Measurements from ENCODE around the gene HPCAL4.

Gene HPCAL4

DNA sequence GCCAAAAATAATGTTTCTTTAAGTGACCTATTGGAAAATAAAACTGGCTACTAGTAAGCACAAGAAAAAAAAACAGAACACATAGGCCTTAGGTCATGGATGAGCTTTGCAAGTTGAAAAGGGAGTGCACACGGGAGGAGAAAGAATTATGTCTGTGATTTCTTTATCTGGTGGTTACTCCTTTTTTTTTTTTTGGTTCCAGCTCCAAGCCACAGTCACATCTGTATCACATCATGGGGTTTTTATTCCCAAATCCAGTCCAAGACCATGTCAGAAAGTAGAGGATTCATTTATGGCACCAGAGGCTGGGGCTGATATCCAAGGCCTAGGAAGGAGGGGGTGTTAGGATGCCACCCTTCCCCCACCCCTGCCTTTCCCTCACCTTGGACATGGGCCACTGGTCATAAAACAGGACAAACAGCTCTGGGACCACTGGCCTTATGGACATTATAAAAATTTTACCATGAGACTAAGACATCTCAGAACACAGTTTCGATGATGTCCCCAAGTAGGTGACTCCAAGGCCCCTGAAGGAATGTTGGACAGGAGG lies 41.5 kb downstream of the HPCAL4 start:
- DNase-seq (ENCODE audit: low read depth): no peak

DNA sequence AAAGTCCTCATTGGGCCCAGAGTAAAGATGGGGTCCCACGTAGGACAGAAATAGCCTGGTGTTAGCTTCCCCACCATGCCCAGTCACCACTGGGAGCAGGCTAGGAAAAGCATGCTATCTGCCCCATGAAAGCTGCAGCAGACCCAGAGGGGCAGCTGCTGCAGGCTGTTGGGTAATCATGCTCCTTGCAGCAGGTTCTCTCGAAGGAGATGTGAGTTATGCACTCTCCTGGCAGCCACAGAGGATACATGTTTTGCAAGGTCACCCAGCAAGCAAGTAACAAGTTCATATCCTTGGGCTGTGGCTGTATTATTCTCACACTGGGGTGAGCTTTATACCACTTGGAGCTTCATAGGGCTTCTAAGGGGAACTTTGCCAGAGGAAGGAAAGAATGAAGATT lies 42.7 kb downstream of the HPCAL4 start:
- DNase-seq (ENCODE audit: low read depth): no peak

DNA sequence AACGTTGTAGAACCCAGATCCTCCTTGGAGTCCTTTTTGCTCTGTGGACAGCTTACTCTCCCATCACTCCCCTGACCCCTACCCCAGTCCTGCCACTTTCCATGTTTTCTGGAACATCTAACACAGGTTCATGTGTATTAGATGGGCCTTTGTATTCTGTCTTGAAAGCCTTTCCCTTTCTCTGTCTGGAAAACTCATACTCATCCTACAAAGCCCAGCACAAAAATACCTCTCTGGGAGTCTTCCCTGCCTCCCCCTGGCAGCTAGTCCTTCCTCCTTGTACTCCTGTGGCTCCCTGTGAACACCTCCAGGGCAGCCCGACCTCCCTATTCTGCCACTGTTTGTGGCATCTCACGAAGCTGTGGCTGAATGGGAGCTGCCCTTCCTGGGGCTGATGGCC lies 44.0 kb downstream of the HPCAL4 start:
- DNase-seq (ENCODE audit: low read depth): no peak

DNA sequence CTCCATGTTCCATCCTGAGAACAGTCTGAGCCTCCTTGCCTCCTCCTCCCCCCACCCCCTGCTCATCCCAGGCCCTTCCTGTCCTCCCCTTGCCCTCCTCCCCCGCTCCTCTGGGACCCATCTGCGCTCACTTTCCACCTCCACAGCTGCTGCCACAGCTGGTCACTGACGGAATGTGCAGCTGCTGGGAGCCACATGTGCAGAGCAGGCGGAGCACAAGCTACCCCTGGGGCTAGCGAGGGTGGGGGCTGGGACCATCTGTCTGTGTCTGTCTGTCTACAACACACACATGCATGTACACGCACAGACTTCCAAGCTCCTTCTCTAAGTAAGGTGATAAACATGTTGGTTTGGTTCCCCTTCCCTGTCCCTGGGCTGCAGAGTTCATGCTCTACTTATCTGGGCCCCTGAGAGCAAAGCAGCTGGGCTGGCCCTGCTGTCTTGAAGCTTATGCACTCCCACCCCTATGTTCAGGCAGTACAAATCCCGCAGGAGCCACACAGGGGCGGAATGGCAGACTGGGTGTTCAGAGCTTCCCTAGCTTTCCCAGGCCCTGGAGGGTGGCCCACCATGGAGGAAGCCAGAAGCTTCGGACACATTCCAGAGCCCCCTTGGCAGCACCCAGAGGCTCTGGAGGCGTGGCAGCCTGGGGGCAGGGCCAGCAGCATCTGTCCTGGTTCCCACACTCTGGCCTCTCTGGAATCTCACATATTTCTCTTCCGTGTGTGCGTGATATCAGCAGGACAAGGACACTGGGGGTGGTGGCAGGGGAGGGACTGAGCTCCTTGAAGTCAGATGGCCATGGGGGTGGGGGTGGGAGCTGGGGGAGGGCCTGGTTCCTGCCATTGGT lies 44.8 kb downstream of the HPCAL4 start:
- DNase-seq (ENCODE audit: low read depth): no peak

DNA sequence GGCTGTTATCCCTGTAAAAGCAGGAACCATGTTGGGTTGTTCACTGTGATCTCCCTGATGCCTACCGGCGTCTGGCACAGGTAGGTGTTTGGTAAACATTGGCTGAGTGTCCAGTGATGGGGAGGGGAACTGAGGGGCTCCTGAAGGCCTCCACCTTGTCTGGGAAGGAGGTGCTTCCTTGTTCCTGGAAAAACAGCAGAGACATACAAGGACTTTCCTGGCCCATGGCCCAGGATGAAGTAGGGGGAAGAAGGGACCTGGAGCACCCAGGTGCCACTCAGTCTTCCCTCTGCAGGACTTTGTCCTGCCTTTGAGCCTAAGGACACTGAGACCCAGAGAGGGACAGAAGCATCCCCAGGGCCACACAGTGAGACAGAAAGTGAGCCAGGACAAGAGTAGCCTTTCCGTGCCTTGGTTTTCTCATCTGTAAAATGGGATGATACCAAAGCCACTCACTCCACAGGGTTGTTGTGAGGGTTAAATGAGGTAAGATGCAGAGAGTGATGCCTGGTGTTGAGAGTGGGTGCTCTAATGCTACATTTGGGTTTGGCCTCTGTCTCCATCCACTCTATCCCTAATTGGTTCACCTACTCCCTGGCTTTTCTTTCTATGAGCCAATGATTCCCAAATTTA lies 45.7 kb downstream of the HPCAL4 start:
- no peak for DNase-seq (ENCODE audit: low read depth)

DNA sequence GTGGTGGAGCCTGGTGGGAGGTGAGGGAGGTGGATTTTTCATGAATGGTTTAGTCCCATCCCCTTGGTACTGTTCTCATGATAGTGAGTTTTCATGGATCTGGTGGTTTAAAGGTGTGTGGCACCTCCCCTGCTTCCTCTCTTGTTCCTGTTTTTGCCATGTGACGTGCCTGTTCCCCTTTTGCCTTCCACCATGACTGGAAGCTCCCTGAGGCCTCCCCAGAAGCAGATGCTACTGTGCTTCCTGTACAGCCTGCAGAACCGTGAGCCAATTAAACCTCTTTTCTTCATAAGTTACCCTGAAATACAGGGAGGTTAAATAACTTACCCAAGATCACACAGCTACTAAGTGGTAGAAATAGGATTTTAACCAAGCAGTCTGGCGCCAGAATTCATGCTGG lies 47.5 kb downstream of the HPCAL4 start:
- no peak for DNase-seq (ENCODE audit: low read depth)

DNA sequence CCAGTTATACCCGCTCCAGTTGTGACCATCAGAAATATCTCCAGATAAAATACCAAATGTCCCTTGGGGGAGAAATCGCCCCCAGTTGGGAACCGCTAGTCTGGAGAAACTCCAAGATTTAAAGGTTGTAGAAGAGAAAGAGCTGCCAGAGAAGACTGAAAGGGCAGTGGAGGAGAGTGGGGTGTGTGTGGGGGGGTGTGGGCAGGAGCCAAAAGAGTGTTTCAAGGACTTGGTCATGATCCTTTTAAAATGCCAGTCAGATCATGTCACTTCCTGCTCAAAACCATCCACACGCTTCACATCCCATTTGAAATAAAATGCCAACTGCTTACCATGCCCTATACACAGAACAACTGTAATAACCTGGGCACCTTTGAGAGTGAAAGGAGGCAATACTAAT lies 48.4 kb downstream of the HPCAL4 start:
- DNase-seq (ENCODE audit: low read depth): no peak

DNA sequence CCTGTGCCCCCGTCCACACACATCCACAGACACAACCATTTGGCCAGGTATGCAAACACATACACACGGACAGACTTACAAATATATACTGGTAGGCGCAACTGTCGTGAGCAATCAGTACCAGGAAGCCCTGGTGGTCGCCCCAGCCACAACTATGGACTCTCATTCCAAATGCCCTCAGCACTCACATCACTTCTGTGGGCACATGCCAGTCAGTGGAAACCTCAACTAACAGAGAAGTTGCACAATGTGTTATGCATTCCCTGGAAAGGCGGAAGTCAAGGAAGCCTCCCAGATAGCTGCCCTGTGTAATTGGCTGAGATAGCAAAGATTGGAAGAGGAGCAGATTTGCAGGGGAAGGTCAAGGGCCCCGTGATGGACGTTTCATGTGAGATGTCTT lies 50.4 kb downstream of the HPCAL4 start:
- no peak for DNase-seq (ENCODE audit: low read depth)

DNA sequence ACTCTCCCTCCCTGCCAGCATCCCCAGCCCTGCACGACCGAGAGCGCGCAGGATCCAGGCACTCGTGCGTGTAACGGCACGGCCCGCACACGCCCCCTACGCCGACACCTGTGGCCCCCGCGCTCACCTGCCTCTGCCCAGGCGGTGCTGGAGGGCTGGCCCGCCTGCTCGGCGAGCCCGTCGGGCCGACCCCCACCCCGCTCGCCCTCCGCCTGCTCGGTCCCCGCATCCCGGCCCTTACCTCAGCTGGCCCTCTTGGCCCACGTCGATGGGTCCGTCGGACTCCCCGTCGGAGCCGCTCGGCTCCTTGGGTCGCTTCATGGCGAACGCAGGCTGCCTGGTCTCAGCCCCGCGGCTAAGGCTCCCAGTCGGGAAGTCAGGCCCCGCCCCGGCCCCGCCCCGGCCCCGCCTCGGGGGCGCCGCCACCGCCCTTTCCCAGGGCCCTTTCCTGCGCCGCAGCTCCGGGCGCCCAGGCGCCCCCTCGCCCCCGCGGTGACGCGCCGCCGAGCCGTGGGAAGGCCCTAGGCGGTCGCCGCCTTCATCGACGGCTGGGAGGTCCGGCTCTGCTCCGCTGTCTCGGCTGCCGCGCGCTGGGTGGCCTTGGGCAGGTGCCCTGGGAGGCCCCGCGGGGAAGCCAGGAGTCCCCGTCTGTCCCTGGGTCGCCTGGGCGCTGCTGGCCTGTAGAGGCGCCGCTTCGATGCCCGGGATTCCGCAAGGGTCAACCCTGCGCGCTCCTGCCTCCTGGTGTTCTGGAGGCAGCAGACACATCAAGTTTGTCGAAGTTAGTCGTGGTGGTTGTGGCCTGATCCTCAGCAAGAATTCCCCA lies 51.7 kb downstream of the HPCAL4 start, which contains the start of gene HEYL:
Gene HEYL (minus strand): TSS at position 339 of the 826 bp plus-strand sequence. CDS start 18 bp downstream, at position 321.
- DNase-seq (ENCODE audit: low read depth): peak; percentile 64

DNA sequence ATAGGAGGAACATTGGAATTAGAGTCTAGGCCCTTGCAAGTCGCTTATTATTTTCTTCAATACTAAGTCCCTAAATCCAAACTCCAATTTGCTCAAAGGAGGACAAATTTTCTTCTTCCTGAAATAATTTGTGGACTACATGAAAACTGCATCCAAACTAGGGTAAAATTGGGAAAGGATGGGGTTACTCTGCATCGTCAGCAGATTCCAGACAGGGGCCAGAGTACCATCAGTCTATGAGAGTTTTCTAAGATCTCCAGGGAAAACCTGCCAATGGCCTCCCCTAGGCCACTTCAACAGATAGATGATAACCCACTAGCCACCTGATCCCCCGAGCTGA lies 52.3 kb downstream of the HPCAL4 start:
- DNase-seq (ENCODE audit: low read depth): no peak

DNA sequence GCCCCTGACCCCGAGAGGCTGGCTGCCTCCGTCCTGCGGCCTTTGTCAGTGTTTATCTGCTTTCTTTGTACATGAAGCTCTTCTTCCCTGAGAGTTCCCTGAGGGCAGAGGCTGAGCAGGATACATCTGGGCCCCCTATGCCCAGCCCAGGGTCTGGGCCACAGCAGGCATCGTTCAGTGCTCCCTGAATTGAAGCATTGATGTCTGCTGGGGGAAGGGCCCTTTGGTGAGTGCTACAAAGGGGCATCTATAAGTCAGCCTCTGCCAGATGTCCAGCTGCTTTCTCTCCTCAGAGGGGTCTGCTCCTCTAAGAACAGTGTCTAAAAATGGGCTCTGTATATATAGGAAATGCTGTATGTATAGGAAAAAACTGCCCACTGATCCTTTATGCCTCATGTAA lies 53.9 kb downstream of the HPCAL4 start:
- DNase-seq (ENCODE audit: low read depth): no peak

DNA sequence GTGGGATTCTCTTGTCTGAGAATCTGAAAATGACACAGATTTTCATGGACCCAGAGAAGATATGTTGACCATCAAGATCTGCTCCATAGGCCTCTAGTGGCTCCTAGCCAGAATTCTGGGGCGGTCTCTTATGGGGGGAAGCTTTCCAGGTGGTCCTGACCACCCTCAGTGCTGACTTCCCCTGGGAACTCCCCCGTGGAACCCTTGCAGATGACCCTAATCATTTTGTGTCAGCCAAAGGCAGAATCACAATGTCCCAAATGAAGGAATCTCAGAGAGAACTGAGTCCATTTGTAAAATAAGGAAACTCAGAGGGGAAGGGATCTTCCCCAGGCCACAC lies 55.4 kb downstream of the HPCAL4 start:
- DNase-seq (ENCODE audit: low read depth): no peak

DNA sequence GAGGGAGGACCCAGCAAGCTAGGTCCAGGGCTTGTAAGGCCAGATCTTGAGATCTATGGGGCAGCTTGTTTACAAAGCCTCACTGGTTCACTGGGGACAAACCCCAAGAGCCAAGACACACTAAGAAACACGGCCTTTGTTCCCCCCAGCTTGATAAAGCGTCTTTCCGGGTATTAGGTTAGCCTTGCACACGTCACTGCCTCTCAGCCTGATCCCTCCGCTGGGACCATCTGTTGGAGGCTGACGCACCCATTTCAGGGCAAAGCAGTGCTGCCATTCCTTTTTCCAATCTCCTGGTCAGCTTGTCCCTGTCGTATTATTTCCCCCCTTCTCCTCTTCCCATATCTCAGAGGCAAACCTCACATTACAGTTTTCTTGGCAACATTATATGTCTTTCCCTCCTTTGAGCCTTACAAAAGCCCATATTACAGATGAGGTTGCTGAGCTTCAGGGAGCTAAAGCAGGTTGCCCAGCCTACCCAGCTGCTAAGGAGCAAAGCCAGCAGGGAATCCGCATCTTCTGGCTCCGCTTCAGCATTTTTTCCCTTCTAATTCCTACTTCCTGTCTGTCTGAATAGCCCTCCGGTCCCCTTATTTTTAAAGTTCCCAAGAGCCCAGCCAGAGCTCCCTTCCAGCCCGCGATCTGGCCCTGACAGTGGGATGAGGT lies 55.9 kb downstream of the HPCAL4 start:
- no peak for DNase-seq (ENCODE audit: low read depth)

DNA sequence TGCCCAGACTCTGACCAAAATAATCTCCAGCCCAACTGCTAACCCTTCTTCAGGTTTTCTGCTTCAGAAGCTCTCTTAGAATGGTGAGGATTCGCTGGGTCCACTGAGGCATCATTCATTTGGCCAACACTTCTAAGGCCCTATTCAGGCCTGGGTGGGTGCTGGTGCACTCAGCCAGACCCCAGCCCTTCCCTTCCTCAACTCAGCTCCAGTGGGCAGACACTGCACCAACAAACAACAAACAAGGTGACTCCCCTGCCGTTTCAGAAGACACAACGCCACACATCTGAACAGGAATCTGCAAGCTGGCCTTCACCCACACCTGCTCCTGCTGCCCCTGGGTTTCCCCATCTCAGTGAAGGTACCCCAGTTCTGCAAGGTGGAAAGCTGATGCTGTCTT lies 57.8 kb downstream of the HPCAL4 start:
- no peak for DNase-seq (ENCODE audit: low read depth)

DNA sequence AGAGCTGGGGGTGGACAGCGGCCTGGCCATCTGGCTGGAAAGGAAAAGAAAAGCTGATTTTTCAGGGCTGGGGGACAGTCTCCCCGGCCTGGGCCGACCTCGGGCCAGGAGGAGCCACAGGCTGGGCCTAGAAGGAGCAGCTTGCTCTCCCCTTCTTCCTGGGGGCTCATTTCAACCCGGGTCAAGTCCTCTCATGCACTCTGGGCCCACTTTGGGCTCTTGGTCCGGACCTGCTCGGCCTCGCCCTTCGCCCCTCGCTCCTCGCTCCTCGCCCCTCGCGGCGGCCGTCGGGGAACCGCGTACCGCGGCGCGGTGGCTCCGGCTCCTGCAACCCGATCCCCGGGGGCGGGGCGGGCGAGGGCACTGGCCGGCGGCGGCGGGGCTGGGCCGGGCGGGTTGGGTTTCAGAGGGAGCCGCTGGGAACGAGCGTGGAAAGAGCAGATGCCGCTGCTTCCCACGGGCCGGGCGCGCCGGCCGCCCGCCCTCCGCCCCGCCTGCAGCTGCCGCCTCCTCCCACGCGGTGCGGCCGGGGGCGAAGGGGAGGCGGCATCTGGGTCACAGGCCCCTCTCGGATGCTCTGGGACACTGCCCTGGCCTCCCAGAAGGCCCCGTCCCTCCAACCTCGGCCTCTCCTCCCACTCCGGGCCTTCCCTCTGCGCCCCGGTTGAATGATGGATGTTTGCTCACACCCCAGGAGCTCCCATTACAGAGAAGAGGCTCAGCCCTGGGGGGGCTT lies 58.4 kb downstream of the HPCAL4 start:
- no peak for DNase-seq (ENCODE audit: low read depth)

DNA sequence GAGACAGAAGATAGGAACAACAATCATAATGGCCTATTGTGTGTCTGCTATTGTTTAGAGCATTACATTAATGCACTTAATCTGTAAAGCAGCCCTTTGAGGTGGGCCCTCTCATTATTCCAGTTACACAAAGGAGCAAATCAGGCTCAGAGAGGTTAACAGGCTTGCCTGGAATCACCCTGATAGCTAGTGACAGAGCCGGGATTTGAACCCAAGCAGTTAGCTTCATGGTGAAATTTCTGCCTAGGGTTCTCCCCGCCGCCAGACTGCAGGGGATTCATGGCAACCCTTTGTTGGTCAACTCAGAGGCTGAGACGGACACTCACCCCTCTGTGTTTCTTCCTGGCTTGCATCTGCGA lies 58.9 kb downstream of the HPCAL4 start:
- DNase-seq (ENCODE audit: low read depth): no peak

DNA sequence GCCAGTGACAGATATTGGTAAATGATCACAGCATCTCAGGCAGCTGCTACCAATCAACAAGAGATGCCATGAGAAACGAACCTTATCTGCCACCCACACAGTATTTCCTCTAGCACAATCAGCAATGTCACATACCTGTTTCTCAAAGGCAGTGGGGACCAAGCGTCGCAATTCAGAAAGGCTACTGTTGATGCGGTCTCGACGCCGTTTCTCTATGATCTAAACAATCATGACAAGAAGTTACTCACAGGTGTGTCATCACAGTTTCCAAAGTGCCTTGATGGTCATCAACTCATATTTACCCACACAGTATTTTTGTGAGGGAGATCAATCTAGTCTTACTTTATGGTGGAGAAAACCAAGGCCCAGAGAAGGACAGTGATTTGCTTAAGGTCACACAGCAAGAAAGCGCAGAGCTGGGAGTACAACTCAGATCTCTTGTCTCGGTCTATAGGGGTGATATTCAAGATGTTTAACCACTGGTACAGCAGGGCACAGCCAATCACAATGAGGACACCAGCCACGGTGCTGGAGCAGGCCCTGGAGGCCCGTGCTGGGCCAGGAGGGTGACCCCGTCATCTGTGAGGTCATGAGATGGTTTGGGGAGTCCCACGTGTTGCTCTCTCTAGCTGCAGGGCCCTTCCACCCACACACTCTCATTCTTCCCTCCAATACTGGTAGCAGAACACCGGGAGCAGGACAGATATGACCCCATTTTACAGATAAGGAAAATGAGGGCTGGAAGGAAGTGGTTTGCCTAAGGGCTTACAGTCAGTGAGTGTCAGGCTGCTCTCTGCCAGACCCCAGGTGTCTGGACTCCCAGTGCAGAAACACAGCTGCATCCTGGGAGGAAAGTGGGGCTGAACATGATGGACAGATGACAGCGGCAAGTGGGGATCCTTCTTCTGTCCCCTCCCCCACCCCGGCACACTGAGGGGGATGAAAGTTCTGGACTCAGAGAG lies 59.6 kb downstream of the HPCAL4 start:
- DNase-seq (ENCODE audit: low read depth): no peak

DNA sequence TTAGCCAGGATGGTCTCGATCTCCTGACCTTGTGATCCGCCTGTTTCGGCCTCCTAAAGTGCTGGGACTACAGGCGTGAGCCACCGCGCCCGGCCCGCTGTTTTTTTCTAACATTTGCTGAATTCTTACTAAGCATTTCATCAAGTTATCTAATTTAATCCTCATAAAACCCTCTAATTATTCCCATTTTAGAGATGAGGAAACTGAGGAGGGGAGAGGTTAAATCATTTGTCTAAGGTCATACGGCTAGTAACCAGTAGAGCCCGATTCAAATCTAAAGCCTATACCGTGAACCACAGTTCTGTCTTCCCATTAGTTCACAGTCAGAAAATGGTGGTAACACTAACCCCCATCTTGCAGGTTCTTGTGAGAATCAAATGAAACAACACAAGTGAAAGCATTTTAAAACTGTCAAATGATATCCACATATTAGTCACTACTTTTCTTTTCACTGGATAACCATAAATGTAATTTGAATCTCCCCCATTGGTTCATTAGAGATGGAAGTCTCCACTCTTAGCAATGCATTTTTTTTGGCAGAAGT lies 62.4 kb downstream of the HPCAL4 start:
- no peak for DNase-seq (ENCODE audit: low read depth)
